Head of caudate nucleus (tissue), 42 donors: ENCODE measurements around the gene CCR9.
A peak's percentile ranks its signal among the peaks of the same experiment; 100 is the strongest.

Experiments
- DNase-seq, 42 donors: peaks; one replicate each; pipeline versions ENCODE4 v3.0.0 to v3.0.0-alpha.2; 2020 to 2021; ENCODE audit warnings: mixed read lengths in 7 of 42
- intact Hi-C: fragments of 100-400 bp; cut with DNase I; formaldehyde crosslinking; loops from one replicate; pipeline ENCODE4 v1.15.0; 2022

CCR9 gene

GRCh38 chr3:45923755-45924154 lies 37.4 kb downstream of the CCR9 start:
- intact Hi-C loops: no loop called here
- DNase-seq: peak in 1 of 42 donors; percentile 7

- DNase-seq: no peak
- intact Hi-C loops: no loop called here
Observed at GRCh38 chr3:45927881-45928280, 41.5 kb downstream of the CCR9 start.

DNA sequence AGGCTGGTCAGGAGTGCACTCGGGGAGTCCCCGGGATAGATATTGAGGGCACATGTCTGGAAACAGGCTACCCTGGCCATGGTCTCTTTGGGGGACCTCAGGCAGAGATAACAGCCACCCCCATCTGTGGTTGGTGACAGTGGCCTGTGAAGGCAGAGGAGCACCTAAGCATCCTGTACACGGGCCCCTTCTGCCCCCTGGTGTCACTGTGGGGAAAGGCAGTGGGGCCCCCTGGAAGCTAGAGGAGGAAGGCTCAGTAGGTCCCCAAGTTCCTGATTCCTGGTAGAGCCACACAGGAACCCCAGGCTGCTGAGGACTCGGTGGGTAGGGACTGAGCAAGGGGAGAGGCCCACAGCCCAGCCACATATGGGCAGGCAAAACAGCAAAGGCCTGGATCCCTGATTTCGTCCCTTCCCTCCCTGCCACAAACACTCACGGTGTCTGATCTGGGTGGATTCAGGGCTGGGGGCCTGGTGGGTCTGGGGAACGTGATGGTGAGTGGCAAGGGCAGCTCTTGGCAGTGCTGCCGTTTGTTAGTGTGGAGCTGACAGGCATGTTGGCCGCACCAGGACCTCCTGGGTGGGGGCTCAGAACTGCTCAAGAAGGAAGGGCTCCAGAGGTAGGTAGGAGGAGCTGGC lies 42.8 kb downstream of the CCR9 start:
- DNase-seq: peak; percentile 22 to 79 (median 58)
- intact Hi-C loops: no loop called here

- DNase-seq: no peak
- intact Hi-C loops: no loop called here
Observed at GRCh38 chr3:45931496-45931895, 45.2 kb downstream of the CCR9 start.

- intact Hi-C loops: no loop called here
- no peak for DNase-seq
Observed at GRCh38 chr3:45932112-45932511, 45.8 kb downstream of the CCR9 start.

DNA sequence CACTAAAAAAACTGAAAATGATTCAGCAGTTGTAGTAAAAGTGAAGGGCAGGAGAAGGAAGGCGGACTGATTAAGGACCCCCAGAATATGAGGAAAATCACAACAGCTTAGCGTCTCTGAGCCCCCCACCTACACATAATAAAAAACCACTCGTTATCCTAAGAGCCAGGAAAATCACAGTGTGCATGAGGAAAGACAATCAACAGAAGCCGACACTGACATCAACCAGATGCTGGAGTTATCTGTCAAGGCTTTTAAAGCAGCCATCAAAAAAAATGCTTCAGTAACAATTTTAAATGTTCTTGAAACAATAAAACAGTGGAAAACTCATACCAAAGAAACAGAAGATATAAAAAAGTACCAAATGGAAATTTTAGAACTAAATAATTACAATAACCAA lies 47.2 kb downstream of the CCR9 start:
- intact Hi-C loops: no loop called here
- no peak for DNase-seq

DNA sequence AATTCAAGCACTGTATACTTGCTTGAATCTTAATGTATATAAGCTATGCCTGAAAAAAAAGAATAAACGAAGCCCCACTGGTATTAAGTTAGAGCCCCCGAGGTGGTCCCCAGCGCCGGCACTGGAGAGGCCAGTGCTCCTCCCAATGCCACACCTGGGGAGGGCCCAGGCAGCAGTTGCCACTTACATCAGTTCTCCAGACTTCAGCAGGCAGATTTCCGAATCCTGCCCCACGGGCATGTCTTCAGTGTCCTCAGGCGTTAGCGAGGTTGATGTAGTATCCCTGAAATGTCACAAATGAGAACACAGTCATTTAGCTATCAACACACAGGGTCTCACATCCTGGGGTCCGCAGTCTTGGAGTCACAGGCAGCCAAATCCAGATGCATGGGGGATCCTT lies 49.9 kb downstream of the CCR9 start:
- DNase-seq: peak in 1 of 42 donors; percentile 23
- intact Hi-C loops: no loop called here

- peak in 1 of 42 donors; percentile 21 for DNase-seq
- intact Hi-C loops: no loop called here
Observed at GRCh38 chr3:45937206-45938042, 51.1 kb downstream of the CCR9 start.

DNA sequence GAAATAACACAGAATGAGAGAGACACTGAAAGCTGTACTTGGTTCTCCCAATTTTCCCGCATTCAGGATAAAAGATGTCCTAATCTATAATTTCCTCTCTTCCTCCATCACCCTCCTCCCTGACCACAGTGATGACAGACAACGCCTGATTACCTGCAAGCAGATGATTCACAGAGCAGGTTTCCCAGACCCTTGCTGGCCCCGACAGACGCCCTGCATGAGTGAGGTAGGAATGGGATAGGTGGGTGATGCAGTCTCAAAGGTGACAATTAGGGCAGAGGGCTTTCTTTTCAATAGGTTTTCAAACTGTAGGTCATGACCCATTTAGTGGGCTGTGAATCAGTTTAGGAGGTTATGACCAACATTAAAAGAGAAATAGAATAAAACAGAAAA lies 51.7 kb downstream of the CCR9 start:
- intact Hi-C loops: no loop called here
- DNase-seq: no peak

DNA sequence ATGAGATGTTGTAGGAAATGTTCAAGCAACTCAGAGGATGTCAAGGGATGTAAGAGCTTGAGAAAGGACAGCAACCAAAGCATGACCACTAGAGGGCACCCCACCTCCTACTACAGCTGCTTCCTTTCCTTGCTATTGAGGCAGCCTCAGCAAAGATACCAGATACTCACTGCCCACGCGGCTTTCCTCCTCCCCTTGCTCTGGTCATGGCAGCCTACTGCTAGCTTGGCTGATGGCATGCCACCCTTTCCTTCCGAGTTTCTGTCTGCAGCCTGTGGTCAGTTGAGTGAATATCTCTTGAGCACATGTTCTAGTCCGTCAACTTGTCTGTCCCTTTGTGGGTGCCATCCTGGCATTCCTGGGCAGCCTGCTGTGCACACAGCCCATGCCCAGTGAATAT lies 52.5 kb downstream of the CCR9 start:
- DNase-seq: peak; percentile 61 to 95 (median 90)
- intact Hi-C loops: loop anchor here (1.0 kb wide), 1 partner anchor 138 kb away; no protein-coding TSS in a partner anchor

GRCh38 chr3:45939341-45939771 lies 53.0 kb downstream of the CCR9 start:
- intact Hi-C loops: loop anchor here (1.0 kb wide), 1 partner anchor 138 kb away; no protein-coding TSS in a partner anchor
- peak in 3 of 42 donors; percentile 4 to 30 (median 24) for DNase-seq

- intact Hi-C loops: no loop called here
- DNase-seq: no peak
Observed at GRCh38 chr3:45940004-45940780, 53.8 kb downstream of the CCR9 start.

GRCh38 chr3:45940781-45941365 lies 54.5 kb downstream of the CCR9 start:
- intact Hi-C loops: no loop called here
- no peak for DNase-seq

DNA sequence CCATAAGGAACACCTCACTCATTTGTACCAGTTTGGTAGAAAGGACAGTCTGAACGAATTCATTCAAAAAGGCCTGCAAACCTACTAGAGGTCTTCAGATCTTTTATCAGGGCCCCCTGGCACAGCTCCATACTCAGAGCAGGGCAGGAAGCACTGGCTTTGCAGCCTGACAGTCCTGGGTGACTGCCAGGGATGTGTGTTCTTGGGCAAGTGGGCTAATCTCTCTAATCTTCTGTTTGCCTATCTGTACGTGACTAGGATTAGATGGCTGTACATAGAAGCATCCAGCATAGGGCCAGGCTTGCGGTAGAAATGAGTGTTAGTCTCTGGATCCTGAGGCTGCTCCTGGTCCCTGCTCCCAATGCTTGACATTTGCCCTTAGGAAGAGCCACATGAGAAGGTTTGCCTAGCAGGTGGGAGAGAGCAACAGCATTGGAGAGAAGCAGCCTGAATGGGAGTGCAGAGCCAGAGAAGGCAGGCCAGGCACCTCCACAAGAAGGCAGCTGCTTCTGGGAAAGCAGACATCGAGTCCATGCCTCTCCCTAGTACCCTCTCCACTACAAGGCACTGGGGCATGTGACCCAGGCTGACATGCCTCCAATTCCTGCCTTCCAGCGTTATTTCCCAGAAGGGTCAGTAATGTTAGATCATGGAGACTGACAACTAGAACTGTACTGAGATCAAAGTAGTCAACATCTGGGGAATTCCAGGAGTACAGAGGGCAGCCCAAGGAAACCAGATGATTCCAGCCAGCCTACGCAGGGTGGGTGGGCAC lies 55.9 kb downstream of the CCR9 start:
- intact Hi-C loops: no loop called here
- DNase-seq: no peak

DNA sequence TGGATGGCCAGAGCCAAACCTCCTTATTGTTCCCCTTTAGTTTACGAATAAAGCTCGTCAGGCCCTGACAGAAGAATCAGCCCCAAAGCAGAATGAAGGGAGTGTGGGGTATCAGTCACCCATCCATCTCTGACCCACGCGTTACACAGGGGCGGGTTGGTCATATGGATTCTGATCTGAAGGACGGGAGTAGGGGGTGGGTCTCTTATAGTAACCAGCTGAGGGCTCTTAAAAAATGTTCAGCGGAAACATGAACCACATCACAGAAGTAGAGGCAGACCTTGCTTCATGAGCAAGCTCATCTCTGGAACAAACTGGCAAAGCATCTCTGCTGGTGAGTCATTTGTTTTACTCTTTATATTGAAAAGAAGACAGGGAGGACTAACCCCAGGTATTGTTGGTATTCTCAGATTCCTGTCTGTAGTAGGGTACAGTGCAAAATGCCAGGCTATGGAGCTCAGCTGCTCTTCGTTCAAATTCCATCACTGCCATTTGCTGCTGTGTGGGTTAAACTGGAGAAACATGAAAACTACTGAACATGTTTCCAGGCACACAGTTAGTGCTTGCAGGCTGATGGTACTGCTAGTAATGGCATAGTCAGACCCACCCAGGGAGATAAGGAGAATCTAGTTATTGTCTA lies 57.0 kb downstream of the CCR9 start, which contains the start of gene CXCR6:
Gene CXCR6, plus strand, starts transcription at position 258 of the 640 bp plus-strand sequence. CDS start 3,018 bp downstream, outside the sequence.
- intact Hi-C loops: no loop called here

DNA sequence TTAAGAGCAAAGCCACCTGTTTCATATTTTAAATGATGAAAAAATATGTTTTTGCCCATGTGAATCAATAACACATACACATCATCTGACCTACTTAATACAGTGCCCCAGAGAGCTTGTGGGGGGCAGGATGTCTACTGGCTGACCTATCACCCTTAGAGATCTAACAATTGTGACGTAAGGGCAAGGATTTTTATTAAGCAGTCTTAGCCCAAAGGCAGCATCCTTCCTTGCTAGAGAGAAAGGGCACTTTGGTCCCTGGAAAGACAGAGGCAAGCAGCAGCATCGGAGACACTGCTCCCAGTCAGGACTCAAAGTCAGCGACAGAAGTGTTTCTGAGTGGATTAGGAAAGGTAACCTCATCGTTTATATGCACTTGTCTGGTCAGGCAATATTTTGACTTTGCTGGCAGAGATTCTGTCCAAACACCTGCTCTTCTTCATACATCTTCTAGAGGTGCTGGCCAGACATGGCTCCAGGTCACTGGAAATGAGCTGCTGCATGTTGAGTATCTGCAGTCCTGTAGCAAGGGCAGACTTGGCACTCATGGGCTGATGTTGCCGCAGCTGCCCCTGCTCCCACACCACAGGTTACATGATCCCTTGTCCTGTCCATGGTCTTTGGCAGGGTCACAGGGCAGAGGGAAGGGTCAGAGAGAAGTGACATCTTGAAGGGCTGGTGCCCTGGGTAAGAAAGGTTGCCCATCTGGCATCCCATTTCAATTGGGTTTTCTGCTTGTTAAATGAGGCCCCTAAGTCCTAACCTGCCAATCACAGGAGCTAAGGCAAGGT lies 58.7 kb downstream of the CCR9 start:
- intact Hi-C loops: no loop called here
- DNase-seq: no peak

More for the DNA sequence above, 57.0 kb downstream of the CCR9 start, which contains the start of gene CXCR6:
- no peak for DNase-seq

DNA sequence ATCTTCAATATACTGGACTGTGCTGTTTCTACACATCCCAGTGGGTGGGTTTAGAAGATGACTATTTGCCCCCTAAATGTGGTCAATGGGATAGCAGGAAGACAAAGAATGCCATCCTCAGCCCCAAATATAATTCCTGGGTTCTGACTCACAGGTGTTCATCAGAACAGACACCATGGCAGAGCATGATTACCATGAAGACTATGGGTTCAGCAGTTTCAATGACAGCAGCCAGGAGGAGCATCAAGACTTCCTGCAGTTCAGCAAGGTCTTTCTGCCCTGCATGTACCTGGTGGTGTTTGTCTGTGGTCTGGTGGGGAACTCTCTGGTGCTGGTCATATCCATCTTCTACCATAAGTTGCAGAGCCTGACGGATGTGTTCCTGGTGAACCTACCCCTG lies 60.0 kb downstream of the CCR9 start:
- no peak for DNase-seq
- intact Hi-C loops: no loop called here
